ENCODE data around the gene BPHL. TPM values are rescaled to one million over a fixed set of nuclear protein-coding genes. Genes with fewer than 3 reads are reported as not detected.

The BPHL gene
- total and polyA plus RNA-seq, 7 donors, result 8.6 to 28.9 (median 11.0) TPM

DNA sequence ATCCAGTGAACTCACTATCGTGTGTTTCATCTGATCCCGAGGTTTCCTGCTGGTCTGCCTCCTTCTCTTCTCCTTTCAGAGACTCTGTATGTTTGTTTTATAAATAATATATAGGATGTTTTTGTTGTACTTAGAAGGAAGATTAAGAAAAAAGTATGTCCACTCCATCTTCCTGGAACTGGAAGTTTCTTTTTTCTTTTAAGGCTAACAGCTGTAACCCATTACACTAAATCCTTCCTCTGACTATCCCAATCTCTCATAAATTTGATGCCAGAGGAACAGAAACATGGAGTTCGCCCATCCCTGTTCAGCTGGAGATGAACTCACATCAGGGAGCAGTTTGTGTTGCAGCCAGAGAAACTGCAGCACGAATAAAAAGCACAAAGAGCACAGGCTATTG, 29.5 kb upstream of the BPHL start:
- intact Hi-C loops (cut with DNase I), result no loop called here
- peaks cover 0 to 59% (median 24%) of the 10 kb centered on the region in 4 donors for H3K36me3 ChIP-seq
- no peak overlapping the region for H3K4me3 ChIP-seq
- peak in 1 of 4 donors; percentile 18 for TF ChIP-seq POLR2AphosphoS5 (IDR thresholded peaks at IDR 0.05)
- no peak for TF ChIP-seq POLR2A (IDR thresholded peaks at IDR 0.05)
- no peaks in the 10 kb centered on the region for H3K27me3 ChIP-seq
- WGBS, 2 donors, result 72 to 81% methylated on average over 4 of the region's 4 CpGs
- no peaks in the 10 kb centered on the region for H3K9me3 ChIP-seq
- H3K27ac ChIP-seq, result peak overlapping the region in 2 of 4 donors; percentile 48 to 49
- DNase-seq, result no peak
- no peaks in the 10 kb centered on the region for H3K4me1 ChIP-seq

DNA sequence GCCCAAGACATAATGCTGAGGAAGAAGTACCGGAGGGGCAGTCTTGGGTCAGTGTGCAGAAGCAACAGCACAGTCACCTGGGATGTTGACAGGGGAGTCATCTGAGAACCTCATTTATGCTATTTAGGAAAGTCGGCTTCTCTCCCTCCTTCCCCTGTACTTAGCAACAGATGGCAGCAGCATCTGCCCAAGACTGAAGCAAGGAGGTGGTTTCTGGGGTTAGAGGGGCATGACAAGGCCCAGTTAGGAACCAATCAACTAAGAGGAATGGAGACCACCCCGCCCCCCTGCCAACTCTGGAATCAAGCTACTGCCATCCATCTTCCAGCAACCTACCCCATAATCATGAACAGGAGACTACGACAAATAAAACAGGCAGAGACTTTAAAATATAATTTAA, 28.5 kb upstream of the BPHL start:
- Histone ChIP-seq H3K36me3 (peaks cover 0 to 59% (median 21%) of the 10 kb centered on the region in 4 donors), H3K27me3 (no peaks in the 10 kb centered on the region), H3K9me3 (no peaks in the 10 kb centered on the region), H3K4me1 (no peaks in the 10 kb centered on the region), H3K27ac (no peak overlapping the region), H3K4me3 (no peak overlapping the region)
- TF ChIP-seq EP300 (IDR thresholded peaks at IDR 0.05) (no peak), POLR2AphosphoS5 (IDR thresholded peaks at IDR 0.05) (no peak), POLR2A (IDR thresholded peaks at IDR 0.05) (no peak)
- TF ChIP-seq, protein P1, sequence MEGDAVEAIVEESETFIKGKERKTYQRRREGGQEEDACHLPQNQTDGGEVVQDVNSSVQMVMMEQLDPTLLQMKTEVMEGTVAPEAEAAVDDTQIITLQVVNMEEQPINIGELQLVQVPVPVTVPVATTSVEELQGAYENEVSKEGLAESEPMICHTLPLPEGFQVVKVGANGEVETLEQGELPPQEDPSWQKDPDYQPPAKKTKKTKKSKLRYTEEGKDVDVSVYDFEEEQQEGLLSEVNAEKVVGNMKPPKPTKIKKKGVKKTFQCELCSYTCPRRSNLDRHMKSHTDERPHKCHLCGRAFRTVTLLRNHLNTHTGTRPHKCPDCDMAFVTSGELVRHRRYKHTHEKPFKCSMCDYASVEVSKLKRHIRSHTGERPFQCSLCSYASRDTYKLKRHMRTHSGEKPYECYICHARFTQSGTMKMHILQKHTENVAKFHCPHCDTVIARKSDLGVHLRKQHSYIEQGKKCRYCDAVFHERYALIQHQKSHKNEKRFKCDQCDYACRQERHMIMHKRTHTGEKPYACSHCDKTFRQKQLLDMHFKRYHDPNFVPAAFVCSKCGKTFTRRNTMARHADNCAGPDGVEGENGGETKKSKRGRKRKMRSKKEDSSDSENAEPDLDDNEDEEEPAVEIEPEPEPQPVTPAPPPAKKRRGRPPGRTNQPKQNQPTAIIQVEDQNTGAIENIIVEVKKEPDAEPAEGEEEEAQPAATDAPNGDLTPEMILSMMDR (IDR thresholded peaks at IDR 0.05), result no peak
- DNase-seq, result no peak
- intact Hi-C loops (cut with DNase I), result no loop called here
- 96% methylated on average over 4 of the region's 4 CpGs for WGBS, 2 donors

DNA sequence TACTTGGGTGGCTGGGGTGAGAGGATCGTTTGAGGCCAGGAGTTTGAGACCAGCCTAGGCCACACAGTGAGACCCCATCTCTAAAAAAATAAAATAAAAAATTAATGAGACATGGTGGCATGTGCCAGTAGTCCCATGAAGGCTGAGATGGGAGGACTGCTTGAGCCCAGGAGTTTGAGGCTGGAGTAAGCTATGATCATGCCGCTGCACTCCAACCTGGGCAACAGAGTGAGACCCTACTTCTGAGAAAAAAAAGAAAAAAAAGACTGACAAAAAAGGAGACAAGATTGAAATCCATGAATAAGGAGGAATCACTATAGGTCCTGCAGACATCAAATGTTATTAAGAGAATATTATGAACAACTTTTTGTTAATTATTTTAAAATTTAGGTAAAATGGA, 23.7 kb upstream of the BPHL start:
- no peak overlapping the region for H3K27ac ChIP-seq
- no peak overlapping the region for H3K4me3 ChIP-seq
- TF ChIP-seq, protein P1 (IDR thresholded peaks at IDR 0.05), result no peak
- TF ChIP-seq POLR2AphosphoS5 (IDR thresholded peaks at IDR 0.05) (no peak), EP300 (IDR thresholded peaks at IDR 0.05) (no peak), POLR2A (IDR thresholded peaks at IDR 0.05) (no peak)
- H3K36me3 ChIP-seq, result peaks cover 0 to 64% (median 16%) of the 10 kb centered on the region in 4 donors
- no peaks in the 10 kb centered on the region for H3K9me3 ChIP-seq
- WGBS, 2 donors, result 96 to 97% methylated on average over 2 of the region's 2 CpGs
- DNase-seq, result no peak
- H3K27me3 ChIP-seq, result no peaks in the 10 kb centered on the region
- H3K4me1 ChIP-seq, result no peaks in the 10 kb centered on the region
- intact Hi-C loops (cut with DNase I), result no loop called here

DNA sequence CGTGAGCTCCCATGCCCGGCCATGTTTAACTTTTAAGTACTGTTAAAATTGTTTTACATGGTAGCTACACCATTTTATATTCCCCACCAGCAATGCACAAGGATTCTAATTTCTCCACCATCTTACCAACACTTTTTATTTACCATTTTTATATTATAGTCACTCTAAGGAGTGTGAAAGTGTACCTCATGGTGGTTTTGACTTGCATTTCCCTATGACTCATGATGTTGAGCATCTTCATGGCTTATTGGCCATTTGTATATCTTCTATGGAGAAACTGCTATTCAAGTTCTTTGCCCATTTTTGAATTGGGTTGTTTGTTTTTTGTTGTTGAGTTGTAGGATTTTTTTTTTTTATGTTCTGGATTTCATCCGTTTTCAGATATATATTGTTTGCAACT, 15.6 kb upstream of the BPHL start:
- Histone ChIP-seq H3K36me3 (peaks cover 14 to 93% (median 34%) of the 10 kb centered on the region in 4 donors), H3K27ac (no peak overlapping the region), H3K4me1 (no peaks in the 10 kb centered on the region), H3K9me3 (no peaks in the 10 kb centered on the region), H3K4me3 (no peak overlapping the region), H3K27me3 (no peaks in the 10 kb centered on the region)
- intact Hi-C loops (cut with DNase I), result no loop called here
- TF ChIP-seq EP300 (IDR thresholded peaks at IDR 0.05), result no peak
- no peak for TF ChIP-seq POLR2AphosphoS5 (IDR thresholded peaks at IDR 0.05)
- no peak for DNase-seq
- 93 to 97% methylated on average over 3 of the region's 3 CpGs for WGBS, 2 donors

DNA sequence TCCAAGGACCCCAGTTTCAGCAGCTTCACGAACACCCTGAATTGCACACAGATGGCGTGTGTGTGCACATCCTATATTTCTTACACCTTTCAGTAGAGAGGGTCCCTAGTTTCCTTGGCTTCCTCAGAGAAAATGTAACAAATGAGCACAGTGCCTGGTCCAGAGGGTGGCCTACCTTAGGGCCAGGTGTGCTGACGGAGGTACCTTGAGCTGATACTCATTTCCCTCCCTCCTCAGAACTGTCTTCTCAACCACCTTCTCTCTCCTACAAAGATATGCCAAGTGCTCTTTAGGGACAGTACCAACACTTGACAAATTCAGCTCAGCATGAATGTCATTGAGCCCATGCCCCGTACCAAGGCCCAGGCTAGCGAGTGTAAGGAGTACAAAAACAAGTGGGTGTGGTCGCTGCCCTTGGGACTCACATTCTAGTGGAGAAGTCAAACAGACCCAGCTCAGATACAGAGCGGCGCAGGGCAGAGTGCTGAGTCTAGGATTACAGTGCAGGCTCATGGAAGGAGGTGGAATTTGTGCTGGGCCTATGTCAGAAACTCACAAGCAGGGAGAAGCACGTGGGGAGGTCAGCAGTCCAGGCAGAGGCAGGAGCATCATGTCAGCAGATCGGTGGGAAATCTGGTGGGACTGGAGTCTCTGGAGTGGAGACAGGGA, 9.6 kb upstream of the BPHL start:
- intact Hi-C loops (cut with DNase I), result no loop called here
- H3K4me1 ChIP-seq, result no peaks in the 10 kb centered on the region
- H3K4me3 ChIP-seq, result no peak overlapping the region
- H3K36me3 ChIP-seq, result peaks cover 14 to 97% (median 38%) of the 10 kb centered on the region in 4 donors
- DNase-seq, result no peak
- H3K27ac ChIP-seq, result no peak overlapping the region
- H3K27me3 ChIP-seq, result no peaks in the 10 kb centered on the region
- TF ChIP-seq POLR2A (IDR thresholded peaks at IDR 0.05) (no peak), POLR2AphosphoS5 (IDR thresholded peaks at IDR 0.05) (no peak), EP300 (IDR thresholded peaks at IDR 0.05) (no peak)
- TF ChIP-seq, protein P1 (IDR thresholded peaks at IDR 0.05), result no peak
- 66 to 86% methylated on average over 10 of the region's 10 CpGs for WGBS, 2 donors
- no peaks in the 10 kb centered on the region for H3K9me3 ChIP-seq

DNA sequence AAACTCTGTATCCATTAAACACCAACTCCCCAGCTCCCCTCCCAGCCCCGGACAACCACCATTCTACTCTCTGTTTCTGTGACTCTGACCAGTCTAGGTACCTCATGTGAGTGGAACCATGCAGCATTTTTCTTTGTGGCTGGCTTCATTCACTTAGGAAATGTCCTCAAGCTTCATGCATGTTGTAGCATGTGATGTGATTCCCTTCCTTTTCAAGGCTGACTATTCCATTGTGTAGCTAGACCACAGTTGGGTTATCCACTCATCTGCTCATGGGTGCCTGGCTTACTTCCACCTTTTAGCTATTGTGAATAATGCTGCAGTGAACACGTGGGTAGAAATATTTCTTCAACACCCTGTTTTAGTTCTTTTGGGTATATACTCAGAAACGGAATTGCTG, 8.8 kb upstream of the BPHL start:
- WGBS, 2 donors, result 94 to 97% methylated on average over 3 of the region's 3 CpGs
- Histone ChIP-seq H3K9me3 (no peaks in the 10 kb centered on the region), H3K4me1 (no peaks in the 10 kb centered on the region), H3K27me3 (no peaks in the 10 kb centered on the region), H3K36me3 (peaks cover 14 to 97% (median 35%) of the 10 kb centered on the region in 4 donors), H3K27ac (no peak overlapping the region), H3K4me3 (no peak overlapping the region)
- no peak for TF ChIP-seq POLR2AphosphoS5 (IDR thresholded peaks at IDR 0.05)
- no peak for TF ChIP-seq EP300 (IDR thresholded peaks at IDR 0.05)
- TF ChIP-seq, protein P1 (IDR thresholded peaks at IDR 0.05), result no peak
- no peak for TF ChIP-seq POLR2A (IDR thresholded peaks at IDR 0.05)
- intact Hi-C loops (cut with DNase I), result no loop called here
- no peak for DNase-seq

Data from sigmoid colon (tissue), 7 donors.